Measurements from ENCODE around the gene ARHGAP32. TPM values are rescaled to one million over a fixed set of nuclear protein-coding genes. Genes with fewer than 3 reads are reported as not detected.
"Not testable (repeated sequence)": the region's sequence is repeated elsewhere in the genome, so short reads cannot be mapped to it uniquely, and the experiment has no call there.

ARHGAP32 gene
- total and polyA plus RNA-seq, 10 donors = 0.53 to 17.0 (median 10.2) TPM

- 84 to 93% (median 88%) methylated on average over 8 of the region's 8 CpGs for WGBS, 5 donors
- Histone ChIP-seq H3K4me1 (no peaks in the 10 kb centered on the region), H3K4me3 (no peak overlapping the region), H3K27ac (no peak overlapping the region), H3K27me3 (replicated peaks in 1 of 7) (no peaks in the 10 kb centered on the region), H3K36me3 (no peaks in the 10 kb centered on the region), H3K9me3 (peaks cover 0 to 5% (median 0%) of the 10 kb centered on the region in 8 donors)
- DNase-seq = no peak
- TF ChIP-seq POLR2A (IDR thresholded peaks at IDR 0.05) (no peak), CTCF (IDR thresholded peaks at IDR 0.05 in 8 of 11, conservative IDR thresholded peaks at IDR 0.05 in 3 of 11) (no peak), POLR2AphosphoS5 (IDR thresholded peaks at IDR 0.05) (no peak)
- intact Hi-C loops (cut with DNase I; ENCODE audit: low total_unique reads) = no loop called here
These were observed 50.2 kb downstream of the ARHGAP32 start for GRCh38 chr11:129141748-129142523.

GRCh38 chr11:129131316-129131715 lies 60.8 kb downstream of the ARHGAP32 start:
- no peak for DNase-seq
- no peak overlapping the region for H3K27ac ChIP-seq
- no peaks in the 10 kb centered on the region for H3K27me3 ChIP-seq (replicated peaks in 1 of 7)
- peaks cover 0 to 7% (median 0%) of the 10 kb centered on the region in 8 donors for H3K9me3 ChIP-seq
- 84 to 93% (median 87%) methylated on average over 6 of the region's 6 CpGs for WGBS, 5 donors
- no peak for TF ChIP-seq POLR2A (IDR thresholded peaks at IDR 0.05)
- no peak for TF ChIP-seq CTCF (IDR thresholded peaks at IDR 0.05 in 8 of 11, conservative IDR thresholded peaks at IDR 0.05 in 3 of 11)
- no peak for TF ChIP-seq POLR2AphosphoS5 (IDR thresholded peaks at IDR 0.05)
- intact Hi-C loops (cut with DNase I; ENCODE audit: low total_unique reads) = no loop called here
- H3K4me3 ChIP-seq = no peak overlapping the region
- no peaks in the 10 kb centered on the region for H3K36me3 ChIP-seq
- no peaks in the 10 kb centered on the region for H3K4me1 ChIP-seq

- H3K4me3 ChIP-seq; H3K4me1 ChIP-seq; H3K27me3 ChIP-seq (replicated peaks in 1 of 7); H3K36me3 ChIP-seq; intact Hi-C loops (cut with DNase I; ENCODE audit: low total_unique reads); H3K9me3 ChIP-seq; H3K27ac ChIP-seq: not testable (repeated sequence)
- DNase-seq = peak; percentile 61
- 94 to 97% (median 95%) methylated on average over 19 to 51 of the region's 51 CpGs for WGBS, 5 donors
These were observed 63.1 kb downstream of the ARHGAP32 start for GRCh38 chr11:129128881-129129620.

GRCh38 chr11:129119036-129119435 lies 73.1 kb downstream of the ARHGAP32 start:
- no peak for DNase-seq
- Histone ChIP-seq H3K36me3 (peaks cover 0 to 10% (median 0%) of the 10 kb centered on the region in 6 donors), H3K4me1 (peaks cover 0 to 6% (median 0%) of the 10 kb centered on the region in 6 donors), H3K27me3 (replicated peaks in 1 of 7) (no peaks in the 10 kb centered on the region), H3K27ac (no peak overlapping the region), H3K9me3 (no peaks in the 10 kb centered on the region), H3K4me3 (no peak overlapping the region)
- TF ChIP-seq POLR2AphosphoS5 (IDR thresholded peaks at IDR 0.05) = no peak
- no peak for TF ChIP-seq POLR2A (IDR thresholded peaks at IDR 0.05)
- no peak for TF ChIP-seq CTCF (IDR thresholded peaks at IDR 0.05 in 8 of 11, conservative IDR thresholded peaks at IDR 0.05 in 3 of 11)
- intact Hi-C loops (cut with DNase I; ENCODE audit: low total_unique reads) = loop anchor here (5.0 kb wide), 1 partner anchor 213 kb away; no protein-coding TSS in a partner anchor
- WGBS, 5 donors = 66 to 76% (median 74%) methylated on average over 2 of the region's 2 CpGs

All from spleen (tissue), 11 donors.